ENCODE data around the gene PTPRH.

- TF ChIP-seq, protein P1, sequence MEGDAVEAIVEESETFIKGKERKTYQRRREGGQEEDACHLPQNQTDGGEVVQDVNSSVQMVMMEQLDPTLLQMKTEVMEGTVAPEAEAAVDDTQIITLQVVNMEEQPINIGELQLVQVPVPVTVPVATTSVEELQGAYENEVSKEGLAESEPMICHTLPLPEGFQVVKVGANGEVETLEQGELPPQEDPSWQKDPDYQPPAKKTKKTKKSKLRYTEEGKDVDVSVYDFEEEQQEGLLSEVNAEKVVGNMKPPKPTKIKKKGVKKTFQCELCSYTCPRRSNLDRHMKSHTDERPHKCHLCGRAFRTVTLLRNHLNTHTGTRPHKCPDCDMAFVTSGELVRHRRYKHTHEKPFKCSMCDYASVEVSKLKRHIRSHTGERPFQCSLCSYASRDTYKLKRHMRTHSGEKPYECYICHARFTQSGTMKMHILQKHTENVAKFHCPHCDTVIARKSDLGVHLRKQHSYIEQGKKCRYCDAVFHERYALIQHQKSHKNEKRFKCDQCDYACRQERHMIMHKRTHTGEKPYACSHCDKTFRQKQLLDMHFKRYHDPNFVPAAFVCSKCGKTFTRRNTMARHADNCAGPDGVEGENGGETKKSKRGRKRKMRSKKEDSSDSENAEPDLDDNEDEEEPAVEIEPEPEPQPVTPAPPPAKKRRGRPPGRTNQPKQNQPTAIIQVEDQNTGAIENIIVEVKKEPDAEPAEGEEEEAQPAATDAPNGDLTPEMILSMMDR (conservative IDR thresholded peaks at IDR 0.05) = no peak
- no peak for TF ChIP-seq ZFX (IDR thresholded peaks at IDR 0.05)
Measured at GRCh38 chr19:55137915-55138314, 71.4 kb downstream of the PTPRH start.

Data from C4-2B (cell line).